Neural progenitor cell (in vitro differentiated cells): ENCODE measurements around the gene ZC3H4. TPM values are rescaled to one million over a fixed set of nuclear protein-coding genes. Genes with fewer than 3 reads are reported as not detected.

Experiments used
- DNase-seq: peaks from one replicate; pipeline ENCODE4 v3.0.0-alpha.2; 2016; ENCODE audit warnings: low spot score
- H2AFZ ChIP-seq: fragments of 200-600 bp; sonication (generic); replicated peaks from 2 replicates; pipeline ENCODE4 v1.6.1; 2016; ENCODE audit warnings: antibody characterized with exemption
- H3F3A ChIP-seq: fragments of 200-600 bp; sonication (generic); 2 replicates; pipeline ENCODE4 v1.6.1; 2016; ENCODE audit warnings: antibody characterized with exemption, low read depth
- H3K27ac ChIP-seq: fragments of 200-600 bp; sonication (generic); 2 replicates; pipeline ENCODE4 v1.5.1; 2016; ENCODE audit warnings: mild to moderate bottlenecking
- H3K27me3 ChIP-seq: fragments of 200-600 bp; sonication (generic); 2 replicates; pipeline ENCODE4 v1.6.1; 2016; ENCODE audit warnings: mild to moderate bottlenecking, moderate library complexity
- H3K36me3 ChIP-seq: fragments of 200-600 bp; sonication (generic); 2 replicates; pipeline ENCODE4 v1.5.1; 2016
- H3K4me1 ChIP-seq: fragments of 200-600 bp; sonication (generic); 2 replicates; pipeline ENCODE4 v1.6.1; 2016; ENCODE audit warnings: mixed run types
- H3K4me2 ChIP-seq: fragments of 200-600 bp; sonication (generic); 2 replicates; pipeline ENCODE4 v1.6.1; 2016
- H3K4me3 ChIP-seq: fragments of 200-600 bp; sonication (generic); 2 replicates; pipeline ENCODE4 v1.5.1; 2016
- H3K79me2 ChIP-seq: fragments of 200-600 bp; sonication (generic); 2 replicates; pipeline ENCODE4 v1.6.1; 2016; ENCODE audit warnings: low read depth
- H3K9ac ChIP-seq: fragments of 200-600 bp; sonication (generic); 2 replicates; pipeline ENCODE4 v1.6.1; 2016
- H3K9me3 ChIP-seq: fragments of 200-600 bp; sonication (generic); 2 replicates; pipeline ENCODE4 v1.5.1; 2016; ENCODE audit warnings: low read depth
- H4K20me1 ChIP-seq: fragments of 200-600 bp; sonication (generic); 2 replicates; pipeline ENCODE4 v1.6.1; 2016; ENCODE audit warnings: low read depth
- H3K27ac Mint-ChIP-seq: 3 replicates; pipeline ENCODE4 v1.8.0; 2021; ENCODE audit warnings: mixed read lengths
- H3K27me3 Mint-ChIP-seq: 2 replicates; pipeline ENCODE4 v1.8.0; 2022; ENCODE audit warnings: low read depth, mild to moderate bottlenecking, inconsistent platforms, moderate library complexity, mixed read lengths; ENCODE audit not compliant: insufficient read depth
- H3K36me3 Mint-ChIP-seq: 3 replicates; pipeline ENCODE4 v1.8.0; 2021; ENCODE audit warnings: mixed read lengths
- H3K4me1 Mint-ChIP-seq: 3 replicates; pipeline ENCODE4 v1.8.0; 2021; ENCODE audit warnings: mixed read lengths
- H3K4me3 Mint-ChIP-seq: 3 replicates; pipeline ENCODE4 v1.8.0; 2021; ENCODE audit warnings: mild to moderate bottlenecking, moderate library complexity, mixed read lengths
- H3K9me3 Mint-ChIP-seq: 3 replicates; pipeline ENCODE4 v1.8.0; 2020; ENCODE audit warnings: mixed read lengths
- EZH2 ChIP-seq: fragments of 200-600 bp; sonication (generic); IDR thresholded peaks from 2 replicates; pipeline ENCODE4 v1.6.1; 2017; ENCODE audit warnings: antibody characterized with exemption, mild to moderate bottlenecking, moderate library complexity
- EZH2phosphoT487 ChIP-seq: fragments of 200-600 bp; sonication (generic); IDR thresholded peaks from 2 replicates; pipeline ENCODE4 v1.6.1; 2017; ENCODE audit warnings: antibody characterized with exemption
- total RNA-seq: library from RNA; depleted of rRNA; stranded (reverse); fragments of >200 nt; gene quantifications from 2 replicates; pipeline ENCODE4 v1.2.3, GENCODE V29; 2015; ENCODE audit warnings: low replicate concordance
- TF ChIP-seq, protein P1 (sequence below): fragments of 200-600 bp; sonication (generic); IDR thresholded peaks from 2 replicates; pipeline ENCODE4 v1.5.1; 2017; ENCODE audit warnings: antibody characterized with exemption, mild to moderate bottlenecking

ZC3H4 gene
- total RNA-seq, 1 donor from 2014 or later, result 19.1 TPM

DNA sequence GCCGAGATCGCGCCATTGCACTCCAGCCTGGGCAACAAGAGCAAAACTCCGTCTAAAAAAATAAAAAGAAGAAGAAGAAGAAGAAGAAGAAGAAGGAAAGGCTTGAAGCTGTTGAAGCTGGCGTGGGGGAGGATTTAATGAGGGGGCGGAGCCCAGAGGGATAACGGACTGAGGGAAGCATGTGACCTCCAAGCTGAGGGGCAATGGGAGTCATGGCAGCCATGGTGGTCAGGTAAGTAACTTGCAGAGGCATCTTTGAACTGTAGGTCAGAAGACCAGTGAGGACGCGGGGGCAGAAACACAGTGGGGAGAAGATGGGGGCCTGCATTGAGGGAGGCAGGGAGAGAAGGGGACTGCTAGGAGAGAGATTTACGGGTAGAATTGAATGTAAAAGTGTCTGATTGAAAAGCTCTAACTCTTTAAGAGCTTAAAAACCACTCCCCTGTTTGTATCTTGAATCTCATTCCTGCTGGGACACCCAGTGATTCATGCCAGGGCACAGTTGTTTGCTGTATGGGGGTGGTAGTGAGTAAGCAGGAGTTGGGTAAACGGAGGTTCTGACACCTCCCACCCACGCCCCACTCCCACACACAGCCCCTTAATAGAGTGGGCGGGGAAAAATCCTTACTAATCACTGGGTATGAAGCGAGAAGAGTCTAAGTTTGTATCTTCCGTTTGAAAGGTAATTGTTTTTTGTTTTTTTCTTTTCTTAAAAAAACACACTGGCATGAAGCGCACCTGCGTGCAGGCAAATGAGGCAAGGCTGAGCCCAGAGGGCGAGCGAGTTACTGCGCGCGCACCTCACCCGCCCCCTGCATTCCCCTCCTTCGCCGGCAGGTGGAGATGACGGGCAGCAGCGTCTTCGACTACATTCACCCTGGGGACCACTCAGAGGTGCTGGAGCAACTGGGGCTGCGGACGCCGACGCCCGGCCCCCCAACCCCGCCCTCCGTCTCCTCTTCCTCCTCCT, 78.2 kb downstream of the ZC3H4 start:
- peak; percentile 87 for DNase-seq
- Histone ChIP-seq H3K9me3 (no peaks in the 10 kb centered on the region), H3F3A (peaks cover 28% of the 10 kb centered on the region), H3K4me3 (peak overlapping the region; percentile 63), H3K9ac (no peak overlapping the region), H3K4me2 (peak overlapping the region; percentile 96), H3K27ac (no peak overlapping the region), H3K36me3 (no peaks in the 10 kb centered on the region), H4K20me1 (no peaks in the 10 kb centered on the region), H2AFZ (peak overlapping the region; percentile 89), H3K27me3 (no peaks in the 10 kb centered on the region), H3K4me1 (no peaks in the 10 kb centered on the region), H3K79me2 (no peaks in the 10 kb centered on the region)
- TF ChIP-seq, protein P1, sequence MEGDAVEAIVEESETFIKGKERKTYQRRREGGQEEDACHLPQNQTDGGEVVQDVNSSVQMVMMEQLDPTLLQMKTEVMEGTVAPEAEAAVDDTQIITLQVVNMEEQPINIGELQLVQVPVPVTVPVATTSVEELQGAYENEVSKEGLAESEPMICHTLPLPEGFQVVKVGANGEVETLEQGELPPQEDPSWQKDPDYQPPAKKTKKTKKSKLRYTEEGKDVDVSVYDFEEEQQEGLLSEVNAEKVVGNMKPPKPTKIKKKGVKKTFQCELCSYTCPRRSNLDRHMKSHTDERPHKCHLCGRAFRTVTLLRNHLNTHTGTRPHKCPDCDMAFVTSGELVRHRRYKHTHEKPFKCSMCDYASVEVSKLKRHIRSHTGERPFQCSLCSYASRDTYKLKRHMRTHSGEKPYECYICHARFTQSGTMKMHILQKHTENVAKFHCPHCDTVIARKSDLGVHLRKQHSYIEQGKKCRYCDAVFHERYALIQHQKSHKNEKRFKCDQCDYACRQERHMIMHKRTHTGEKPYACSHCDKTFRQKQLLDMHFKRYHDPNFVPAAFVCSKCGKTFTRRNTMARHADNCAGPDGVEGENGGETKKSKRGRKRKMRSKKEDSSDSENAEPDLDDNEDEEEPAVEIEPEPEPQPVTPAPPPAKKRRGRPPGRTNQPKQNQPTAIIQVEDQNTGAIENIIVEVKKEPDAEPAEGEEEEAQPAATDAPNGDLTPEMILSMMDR, result peak; percentile 86
- TF ChIP-seq EZH2, result no peak
- TF ChIP-seq EZH2phosphoT487, result no peak
- Mint-ChIP-seq H3K9me3 (no peaks in the 10 kb centered on the region), H3K4me1 (peaks cover 21% of the 10 kb centered on the region), H3K27ac (peak overlapping the region; percentile 4), H3K4me3 (peak overlapping the region; percentile 92), H3K27me3 (peaks cover 23% of the 10 kb centered on the region), H3K36me3 (peaks cover 2% of the 10 kb centered on the region)

DNA sequence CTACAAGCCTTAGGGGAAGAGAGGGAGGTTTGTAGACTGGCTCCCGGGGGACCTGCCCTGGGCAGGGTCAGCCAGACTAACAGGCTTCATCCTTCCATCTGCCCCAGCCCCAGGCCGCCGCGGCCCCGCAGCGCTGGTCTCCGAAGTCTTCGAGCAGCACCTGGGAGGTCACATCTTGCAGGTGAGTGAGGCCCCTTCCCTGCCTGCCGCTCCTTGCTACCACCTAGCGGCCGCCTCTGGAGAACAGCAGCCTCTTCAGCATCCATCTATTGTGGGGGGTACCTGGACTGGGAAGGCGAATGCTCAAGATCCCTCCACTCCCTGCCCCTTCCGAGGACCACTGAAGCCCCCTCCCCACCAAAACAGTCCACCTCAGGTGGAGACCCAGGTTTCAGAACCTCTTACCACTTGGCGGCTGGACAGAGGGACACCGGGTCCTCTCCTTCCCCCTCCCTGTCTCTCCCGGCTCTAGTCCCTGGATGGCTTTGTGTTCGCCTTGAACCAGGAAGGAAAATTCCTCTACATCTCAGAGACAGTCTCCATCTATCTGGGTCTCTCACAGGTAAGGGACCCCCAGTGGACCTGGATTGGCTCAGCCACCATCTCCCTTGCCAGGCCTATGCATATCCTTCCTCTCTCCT, 81.3 kb downstream of the ZC3H4 start:
- Histone ChIP-seq H3K4me1 (peaks cover 11% of the 10 kb centered on the region), H3K79me2 (no peaks in the 10 kb centered on the region), H3F3A (peaks cover 20% of the 10 kb centered on the region), H3K4me2 (no peak overlapping the region), H3K36me3 (no peaks in the 10 kb centered on the region), H3K27me3 (peaks cover 15% of the 10 kb centered on the region), H3K9ac (no peak overlapping the region), H3K9me3 (no peaks in the 10 kb centered on the region), H3K4me3 (no peak overlapping the region), H3K27ac (no peak overlapping the region), H2AFZ (no peak overlapping the region), H4K20me1 (no peaks in the 10 kb centered on the region)
- H3K27ac Mint-ChIP-seq, result no peak overlapping the region
- H3K4me1 Mint-ChIP-seq, result peaks cover 22% of the 10 kb centered on the region
- H3K36me3 Mint-ChIP-seq, result no peaks in the 10 kb centered on the region
- H3K4me3 Mint-ChIP-seq, result peak overlapping the region; percentile 21
- TF ChIP-seq, protein P1, result peak; percentile 82
- TF ChIP-seq EZH2phosphoT487, result no peak
- TF ChIP-seq EZH2, result no peak
- no peaks in the 10 kb centered on the region for H3K9me3 Mint-ChIP-seq
- peak; percentile 71 for DNase-seq
- H3K27me3 Mint-ChIP-seq, result peaks cover 34% of the 10 kb centered on the region

DNA sequence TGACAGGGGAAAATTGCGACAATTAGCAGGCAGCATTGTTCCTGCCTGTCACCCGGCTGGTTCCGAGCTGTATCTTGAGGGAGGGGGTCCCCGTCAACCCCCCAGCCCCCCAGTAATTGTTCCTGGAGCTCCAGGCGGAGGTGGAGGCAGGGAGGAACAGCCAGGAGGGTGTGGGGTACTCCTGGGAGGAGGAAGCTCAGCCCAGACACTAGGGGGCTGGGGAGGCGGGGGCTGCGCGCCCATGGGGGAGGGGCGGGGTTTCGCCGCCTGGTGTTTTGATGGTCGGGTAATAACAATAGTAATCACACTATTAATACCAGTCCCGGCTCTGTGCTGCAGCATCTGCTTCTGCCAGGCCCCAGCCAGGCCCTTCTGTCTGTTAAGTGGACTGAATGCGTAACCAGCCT, 85.4 kb downstream of the ZC3H4 start:
- peaks cover 51% of the 10 kb centered on the region for H3K27me3 Mint-ChIP-seq
- H3K27me3 ChIP-seq, result peaks cover 43% of the 10 kb centered on the region

More for the DNA sequence above, 85.4 kb downstream of the ZC3H4 start:
- no peak overlapping the region for H3K27ac ChIP-seq
- H3K4me3 ChIP-seq, result no peak overlapping the region
- peaks cover 9% of the 10 kb centered on the region for H3F3A ChIP-seq
- DNase-seq, result peak; percentile 64
- no peak overlapping the region for H3K4me3 Mint-ChIP-seq
- H3K9ac ChIP-seq, result no peak overlapping the region
- H4K20me1 ChIP-seq, result peaks cover 6% of the 10 kb centered on the region
- H3K9me3 ChIP-seq, result no peaks in the 10 kb centered on the region
- peaks cover 3% of the 10 kb centered on the region for H3K9me3 Mint-ChIP-seq
- H2AFZ ChIP-seq, result peak overlapping the region; percentile 72
- no peaks in the 10 kb centered on the region for H3K36me3 Mint-ChIP-seq
- no peaks in the 10 kb centered on the region for H3K36me3 ChIP-seq
- H3K4me1 ChIP-seq, result peaks cover 15% of the 10 kb centered on the region
- peak overlapping the region; percentile 69 for H3K4me2 ChIP-seq
- peaks cover 7% of the 10 kb centered on the region for H3K4me1 Mint-ChIP-seq
- no peak overlapping the region for H3K27ac Mint-ChIP-seq
- no peak for TF ChIP-seq EZH2
- TF ChIP-seq EZH2phosphoT487, result no peak
- TF ChIP-seq, protein P1, result peak; percentile 26
- no peaks in the 10 kb centered on the region for H3K79me2 ChIP-seq
